ACC112 (cell line): ENCODE results near the gene PCYT1A.

Experiments used
- H2AFZ ChIP-seq: fragments of 200-600 bp; sonication (generic); one replicate; pipeline ENCODE4 v1.6.0; 2017; ENCODE audit warnings: antibody characterized with exemption, low read length; ENCODE audit not compliant: unreplicated experiment
- H3K27ac ChIP-seq: fragments of 200-600 bp; sonication (generic); 2 replicates; pipeline ENCODE4 v1.5.1; 2014; ENCODE audit warnings: low read depth, mild to moderate bottlenecking, antibody characterized with exemption, low read length, moderate library complexity
- H3K27me3 ChIP-seq: fragments of 200-600 bp; sonication (generic); 2 replicates; pipeline ENCODE4 v1.6.1; 2014; ENCODE audit warnings: mild to moderate bottlenecking, antibody characterized with exemption, low read length, moderate library complexity, mixed read lengths; ENCODE audit not compliant: insufficient read depth
- H3K36me3 ChIP-seq: fragments of 200-600 bp; sonication (generic); 2 replicates; pipeline ENCODE4 v1.6.1; 2016; ENCODE audit warnings: mild to moderate bottlenecking, antibody characterized with exemption, low read length, moderate library complexity, mixed read lengths; ENCODE audit not compliant: insufficient read depth
- H3K4me1 ChIP-seq: fragments of 200-600 bp; sonication (generic); one replicate; pipeline ENCODE4 v1.6.1; 2016; ENCODE audit warnings: low read length, mixed read lengths; ENCODE audit not compliant: insufficient read depth, unreplicated experiment, control insufficient read depth
- H3K4me3 ChIP-seq: fragments of 200-600 bp; sonication (generic); 2 replicates; pipeline ENCODE4 v1.5.1; 2014; ENCODE audit warnings: mild to moderate bottlenecking, low read depth, low read length
- H3K79me2 ChIP-seq: fragments of 200-600 bp; sonication (generic); one replicate; pipeline ENCODE4 v1.6.0; 2016; ENCODE audit warnings: low read length; ENCODE audit not compliant: control insufficient read depth, unreplicated experiment, insufficient read depth

Gene PCYT1A

DNA sequence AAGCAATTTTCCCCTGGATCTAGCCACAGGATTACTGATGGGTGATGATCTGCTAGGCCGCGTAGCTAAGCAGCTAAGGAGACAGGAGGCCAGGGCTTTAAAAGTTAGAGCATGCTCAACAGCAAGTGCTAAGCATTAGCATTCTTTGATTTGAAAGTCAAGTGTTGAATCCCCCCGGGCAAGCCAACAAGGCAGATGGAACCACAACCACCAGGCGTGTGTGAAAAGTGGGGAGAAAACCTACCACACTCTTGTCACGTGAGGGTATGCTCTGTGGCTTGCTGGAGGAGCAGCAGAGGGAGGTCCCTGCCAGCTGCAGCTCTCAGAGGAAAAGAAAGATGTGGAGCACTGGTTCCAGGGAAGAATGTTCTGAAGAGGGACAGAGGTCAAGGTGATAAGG, 50.3 kb downstream of the PCYT1A start:
- H3K4me1 ChIP-seq = peaks cover 4% of the 10 kb centered on the region
- no peak overlapping the region for H3K4me3 ChIP-seq
- H2AFZ ChIP-seq = no peak overlapping the region
- no peak overlapping the region for H3K27ac ChIP-seq
- peaks cover 12% of the 10 kb centered on the region for H3K36me3 ChIP-seq
- H3K79me2 ChIP-seq = no peaks in the 10 kb centered on the region
- H3K27me3 ChIP-seq = no peaks in the 10 kb centered on the region

GRCh38 chr3:196236223-196236622, 51.3 kb downstream of the PCYT1A start:
- Histone ChIP-seq H3K27ac (no peak overlapping the region), H3K4me3 (no peak overlapping the region), H2AFZ (no peak overlapping the region), H3K27me3 (no peaks in the 10 kb centered on the region), H3K79me2 (no peaks in the 10 kb centered on the region), H3K36me3 (peaks cover 3% of the 10 kb centered on the region; the same call in 1 of the 2 replicates), H3K4me1 (peaks cover 4% of the 10 kb centered on the region)

DNA sequence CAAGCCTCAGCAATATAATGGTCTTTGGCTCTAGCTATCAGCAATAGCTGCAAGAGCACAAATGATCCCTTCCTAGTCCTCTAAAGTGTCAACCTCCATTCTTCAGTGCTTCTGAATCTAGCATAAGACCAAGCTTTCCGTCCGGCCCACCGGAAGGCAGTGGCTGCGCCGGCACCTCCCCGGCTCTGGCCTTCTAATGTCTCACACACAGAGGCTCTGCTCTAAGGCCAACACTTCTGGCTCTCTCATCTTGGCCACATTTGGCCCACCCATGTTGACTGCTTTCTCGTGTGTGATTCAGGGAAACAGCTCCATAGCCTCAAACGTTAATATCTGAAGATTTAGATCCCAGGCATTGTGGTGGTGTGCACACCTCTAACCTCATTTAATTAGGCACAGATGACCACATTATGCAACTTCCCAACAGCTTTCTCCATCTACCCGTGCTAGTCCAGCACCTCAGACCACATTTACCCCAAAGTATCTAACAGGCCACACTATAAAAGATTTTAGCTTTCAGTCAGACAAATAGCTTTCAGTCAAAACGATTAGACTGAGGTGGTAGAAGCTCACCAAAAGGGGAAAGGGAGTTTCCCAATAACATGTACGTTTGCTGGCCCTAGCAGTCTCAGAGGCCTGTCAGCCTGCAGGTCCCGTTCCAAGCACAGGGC, 51.9 kb downstream of the PCYT1A start:
- Histone ChIP-seq H3K27ac (no peak overlapping the region), H3K4me1 (peaks cover 4% of the 10 kb centered on the region), H3K36me3 (peaks cover 3% of the 10 kb centered on the region; the same call in 1 of the 2 replicates), H2AFZ (no peak overlapping the region), H3K27me3 (no peaks in the 10 kb centered on the region), H3K4me3 (no peak overlapping the region), H3K79me2 (no peaks in the 10 kb centered on the region)

GRCh38 chr3:196232882-196233251, 54.7 kb downstream of the PCYT1A start:
- Histone ChIP-seq H3K27me3 (no peaks in the 10 kb centered on the region), H3K36me3 (peaks cover 3% of the 10 kb centered on the region; the same call in 1 of the 2 replicates), H3K4me3 (no peak overlapping the region), H3K4me1 (no peaks in the 10 kb centered on the region), H3K27ac (no peak overlapping the region), H2AFZ (no peak overlapping the region), H3K79me2 (no peaks in the 10 kb centered on the region)

DNA sequence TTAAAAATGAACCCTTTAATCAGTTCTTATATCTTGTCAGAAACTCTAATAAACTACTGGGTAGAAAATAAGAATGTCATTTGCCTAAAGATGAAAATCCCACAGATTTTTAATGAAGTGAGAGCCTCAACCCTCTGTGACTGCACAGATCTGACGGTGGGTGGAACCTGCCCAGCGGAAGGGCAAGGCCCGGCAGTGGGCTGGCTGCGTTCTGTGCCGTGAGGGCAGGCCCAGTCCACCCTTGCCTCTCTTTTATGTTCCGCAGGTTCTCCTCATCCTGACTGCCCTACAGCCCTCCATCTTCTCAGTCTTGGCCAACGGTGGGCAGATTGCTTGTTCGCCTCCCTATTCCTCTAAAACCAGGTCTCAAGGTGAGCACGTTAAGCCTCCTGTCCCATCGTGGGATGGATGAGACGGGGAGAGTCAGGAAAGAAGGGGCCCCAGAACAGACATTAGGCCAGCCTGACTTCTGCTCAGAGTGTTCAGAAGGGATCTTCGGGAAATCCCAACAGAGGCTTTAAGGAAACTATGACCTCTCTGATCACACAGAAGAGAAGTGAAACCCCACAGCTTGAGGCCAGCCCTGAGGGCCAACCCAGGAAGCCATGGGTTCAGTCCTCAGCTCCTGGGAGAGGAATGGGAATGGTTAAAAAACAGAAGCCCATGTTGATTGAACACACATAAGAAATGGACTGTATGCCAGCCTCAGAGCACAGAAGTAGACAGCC, 55.2 kb downstream of the PCYT1A start:
- no peaks in the 10 kb centered on the region for H3K27me3 ChIP-seq
- no peaks in the 10 kb centered on the region for H3K4me1 ChIP-seq
- no peak overlapping the region for H2AFZ ChIP-seq
- peaks cover 3% of the 10 kb centered on the region; the same call in 1 of the 2 replicates for H3K36me3 ChIP-seq
- H3K4me3 ChIP-seq = no peak overlapping the region
- no peak overlapping the region for H3K27ac ChIP-seq
- H3K79me2 ChIP-seq = no peaks in the 10 kb centered on the region

GRCh38 chr3:196227629-196228493, 59.7 kb downstream of the PCYT1A start:
- no peak overlapping the region for H3K27ac ChIP-seq
- no peak overlapping the region for H3K4me3 ChIP-seq
- no peaks in the 10 kb centered on the region for H3K4me1 ChIP-seq
- no peak overlapping the region for H2AFZ ChIP-seq
- H3K27me3 ChIP-seq = no peaks in the 10 kb centered on the region
- no peaks in the 10 kb centered on the region for H3K79me2 ChIP-seq
- no peaks in the 10 kb centered on the region for H3K36me3 ChIP-seq

DNA sequence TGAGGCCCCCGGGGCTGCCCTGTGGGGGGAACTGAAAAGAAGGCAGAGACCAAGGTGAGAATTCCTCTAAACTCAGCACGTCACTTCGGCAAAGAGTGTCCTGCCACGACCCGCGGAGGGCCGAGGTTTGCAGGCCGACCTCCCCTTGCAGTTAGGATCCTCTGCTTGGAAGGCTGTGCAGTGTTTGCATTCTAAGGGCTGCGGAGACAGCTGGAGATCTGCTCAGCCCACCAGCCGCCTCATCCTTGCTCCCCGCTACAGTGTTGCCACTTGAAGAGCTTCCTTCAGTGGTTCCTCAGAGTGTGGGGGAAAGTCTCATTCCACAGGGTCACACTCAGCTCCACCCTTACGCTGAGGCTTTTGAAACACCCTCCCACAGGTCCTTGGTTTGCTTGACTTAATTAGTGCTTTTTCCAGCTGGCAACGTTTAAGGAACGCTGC, 60.4 kb downstream of the PCYT1A start:
- H3K27ac ChIP-seq = no peak overlapping the region
- H3K4me3 ChIP-seq = no peak overlapping the region
- H3K4me1 ChIP-seq = no peaks in the 10 kb centered on the region
- H3K79me2 ChIP-seq = no peaks in the 10 kb centered on the region
- no peak overlapping the region for H2AFZ ChIP-seq
- H3K36me3 ChIP-seq = no peaks in the 10 kb centered on the region
- H3K27me3 ChIP-seq = no peaks in the 10 kb centered on the region

DNA sequence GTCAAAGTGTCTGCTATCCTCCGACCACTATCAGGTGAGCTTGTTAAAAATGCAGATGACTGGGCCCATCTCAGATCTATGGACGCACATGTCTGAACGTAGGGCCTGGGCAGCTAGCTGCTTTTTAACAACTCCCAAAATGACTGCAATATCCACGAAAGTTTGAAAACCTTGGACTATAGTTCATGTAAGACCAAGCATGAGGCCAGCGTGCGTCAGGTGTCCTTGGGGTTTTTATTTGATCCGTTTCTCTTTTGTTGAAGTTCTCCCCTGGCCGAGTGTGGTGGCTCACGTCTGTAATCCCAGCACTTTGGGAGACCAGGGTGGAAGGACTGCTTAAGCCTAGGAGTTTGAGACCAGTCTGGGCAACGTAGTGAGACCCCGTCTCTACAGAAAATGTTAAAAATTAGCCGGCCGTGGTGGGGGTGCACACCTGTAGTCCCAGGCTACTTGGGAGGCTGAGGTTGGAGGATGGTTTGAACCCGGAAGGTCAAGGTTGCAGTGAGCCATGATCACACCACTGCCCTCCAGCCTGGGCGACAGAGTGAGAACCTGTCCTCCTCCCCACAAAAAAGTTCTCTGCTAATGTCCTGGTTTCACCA, 61.7 kb downstream of the PCYT1A start:
- H3K4me3 ChIP-seq = no peak overlapping the region
- H3K79me2 ChIP-seq = no peaks in the 10 kb centered on the region
- H2AFZ ChIP-seq = no peak overlapping the region
- no peak overlapping the region for H3K27ac ChIP-seq
- H3K27me3 ChIP-seq = no peaks in the 10 kb centered on the region
- H3K36me3 ChIP-seq = no peaks in the 10 kb centered on the region
- no peaks in the 10 kb centered on the region for H3K4me1 ChIP-seq

DNA sequence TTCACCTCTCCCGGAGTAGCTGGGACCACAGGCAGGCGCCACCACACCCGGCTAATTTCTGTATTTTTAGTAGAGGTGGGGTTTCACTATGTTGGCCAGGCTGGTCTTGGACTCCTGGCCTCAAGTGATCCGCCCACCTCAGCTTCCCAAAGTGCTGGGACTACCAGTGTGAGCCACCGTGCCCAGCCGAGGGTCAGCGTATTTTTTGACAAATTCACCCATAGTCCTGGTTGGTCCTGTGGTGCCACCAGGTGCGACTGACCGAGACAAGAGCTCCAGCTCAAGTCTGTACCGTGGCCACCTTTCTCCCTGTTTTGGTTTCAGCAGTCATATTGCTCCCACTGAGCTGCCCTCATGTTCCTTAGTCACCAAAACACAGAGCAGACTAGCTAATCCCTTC, 62.4 kb downstream of the PCYT1A start:
- no peak overlapping the region for H3K4me3 ChIP-seq

GRCh38 chr3:196222876-196223595, 64.5 kb downstream of the PCYT1A start:
- H3K79me2 ChIP-seq = no peaks in the 10 kb centered on the region
- no peak overlapping the region for H3K4me3 ChIP-seq
- H3K36me3 ChIP-seq = no peaks in the 10 kb centered on the region
- H3K4me1 ChIP-seq = peaks cover 13% of the 10 kb centered on the region
- H3K27me3 ChIP-seq = no peaks in the 10 kb centered on the region
- H3K27ac ChIP-seq = no peak overlapping the region
- no peak overlapping the region for H2AFZ ChIP-seq

More for the DNA sequence above, 62.4 kb downstream of the PCYT1A start:
- Histone ChIP-seq H2AFZ (no peak overlapping the region), H3K27ac (no peak overlapping the region), H3K36me3 (no peaks in the 10 kb centered on the region), H3K4me1 (peaks cover under 1% of the 10 kb centered on the region), H3K27me3 (no peaks in the 10 kb centered on the region), H3K79me2 (no peaks in the 10 kb centered on the region)
